Liver (tissue), 9 donors: ENCODE measurements around the gene AGTR2. TPM values are rescaled to one million over a fixed set of nuclear protein-coding genes. Genes with fewer than 3 reads are reported as not detected.
A peak's percentile ranks its signal among the peaks of the same experiment; 100 is the strongest.

ENCODE experiments used
- DNase-seq: peaks from one replicate; pipeline ENCODE4 v3.0.0-alpha.2; 2017; ENCODE audit warnings: low spot score
- H3K27ac ChIP-seq, 2 donors: one replicate each; pipeline ENCODE4 v1.7.0; 2013; ENCODE audit warnings: inconsistent platforms in 2 of 2, low read length in 2 of 2, control low read depth in 1 of 2, low read depth in 1 of 2, mild to moderate bottlenecking in 1 of 2
- H3K27me3 ChIP-seq, 4 donors: one replicate each; pipeline versions ENCODE4 v1.6.1 to v1.7.0; 2013; ENCODE audit warnings: low read length in 3 of 4, inconsistent platforms in 1 of 4, mild to moderate bottlenecking in 1 of 4, moderate library complexity in 1 of 4; ENCODE audit not compliant: control insufficient read depth in 4 of 4, insufficient read depth in 4 of 4
- H3K36me3 ChIP-seq, 4 donors: one replicate each; pipeline versions ENCODE4 v1.6.1 to v1.7.0; 2013; ENCODE audit warnings: low read length in 3 of 4, mild to moderate bottlenecking in 3 of 4, low read depth in 1 of 4, moderate library complexity in 1 of 4; ENCODE audit not compliant: control insufficient read depth in 4 of 4, insufficient read depth in 3 of 4
- H3K4me1 ChIP-seq, 4 donors: one replicate each; pipeline versions ENCODE4 v1.6.1 to v1.7.0; 2013; ENCODE audit warnings: low read length in 3 of 4, mild to moderate bottlenecking in 3 of 4, moderate library complexity in 1 of 4; ENCODE audit not compliant: control insufficient read depth in 4 of 4, insufficient read depth in 4 of 4
- H3K4me3 ChIP-seq, 3 donors: one replicate each; pipeline versions ENCODE4 v1.6.1 to v1.7.0; 2013; ENCODE audit warnings: low read length in 3 of 3, control low read depth in 1 of 3, low read depth in 1 of 3, mild to moderate bottlenecking in 1 of 3
- H3K9ac ChIP-seq, 2 donors: one replicate each; pipeline ENCODE4 v1.7.0; 2013; ENCODE audit warnings: low read length in 2 of 2, mild to moderate bottlenecking in 2 of 2, moderate library complexity in 2 of 2, control low read depth in 1 of 2, low read depth in 1 of 2
- H3K9me3 ChIP-seq, 4 donors: one replicate each; pipeline versions ENCODE4 v1.6.1 to v1.7.0; 2013; ENCODE audit warnings: low read length in 3 of 4; ENCODE audit not compliant: control insufficient read depth in 4 of 4
- CTCF ChIP-seq: fragments of 150-350 bp; IDR thresholded peaks from 2 replicates; pipeline ENCODE4 v1.5.1; 2017; ENCODE audit warnings: improper control_type of control experiment, low read depth, low read length; ENCODE audit not compliant: missing input control
- EGR1 ChIP-seq, 2 donors: IDR thresholded peaks; 2 replicates each; pipeline ENCODE4 v1.6.1; 2016 to 2018; ENCODE audit warnings: antibody characterized with exemption in 2 of 2, low read depth in 2 of 2
- GABPA ChIP-seq, 2 donors: IDR thresholded peaks in 1 of 2; conservative IDR thresholded peaks in 1 of 2; 2 replicates each; pipeline ENCODE4 v1.6.1; 2016; ENCODE audit warnings: antibody characterized with exemption in 2 of 2, mild to moderate bottlenecking in 1 of 2, moderate library complexity in 1 of 2
- HNF4A ChIP-seq, 2 donors: conservative IDR thresholded peaks; 2 replicates each; pipeline ENCODE4 v1.6.1; 2016; ENCODE audit warnings: antibody characterized with exemption in 2 of 2, mild to moderate bottlenecking in 2 of 2
- HNF4G ChIP-seq: IDR thresholded peaks from 2 replicates; pipeline ENCODE4 v1.6.1; 2016; ENCODE audit warnings: antibody characterized with exemption
- JUND ChIP-seq, 2 donors: IDR thresholded peaks; 2 replicates each; pipeline ENCODE4 v1.6.1; 2016; ENCODE audit warnings: antibody characterized with exemption in 2 of 2
- MAX ChIP-seq: IDR thresholded peaks from 2 replicates; pipeline ENCODE4 v1.6.1; 2016; ENCODE audit warnings: antibody characterized with exemption
- NR2F2 ChIP-seq: IDR thresholded peaks from 2 replicates; pipeline ENCODE4 v1.6.1; 2016; ENCODE audit warnings: antibody characterized with exemption
- RAD21 ChIP-seq, 2 donors: IDR thresholded peaks; 2 replicates each; pipeline ENCODE4 v1.6.1; 2016; ENCODE audit warnings: antibody characterized with exemption in 2 of 2, mild to moderate bottlenecking in 2 of 2
- REST ChIP-seq: IDR thresholded peaks from 2 replicates; pipeline ENCODE4 v1.6.1; 2016; ENCODE audit warnings: antibody characterized with exemption, mild to moderate bottlenecking
- WGBS: extraction: QIAGEN DNeasy Blood & Tissue Kit; methylation state at CpG from one replicate; pipeline ENCODE4 v1.1.7; 2013; 5-methylcytosine and 5-hydroxymethylcytosine counted together
- polyA plus RNA-seq, 2 donors: library from polyadenylated mRNA; stranded (reverse) in 1 of 2; unstranded in 1 of 2; fragments of 200-250 nt in 1 of 2; fragments of >200 nt in 1 of 2; fragmentation: Nextera tagmentation in 1 of 2; extraction: Ambion mirVana in 1 of 2; gene quantifications; one replicate each; pipeline versions ENCODE4 v1.2.1 to v1.2.3, GENCODE V29; 2013 to 2015
- total RNA-seq, 2 donors: library from RNA; depleted of rRNA; stranded (reverse); fragments of >200 nt; gene quantifications; one replicate each; pipeline ENCODE4 v1.2.3, GENCODE V29; 2014
- donor health status: healthy.
- donor health status: healthy.
- donor health status: healthy.
- donor health status: healthy.
- donor health status: healthy.

The AGTR2 gene
- total and polyA plus RNA-seq, 4 donors, result 0.05 TPM; not detected in 3

- H3K27ac ChIP-seq, result no peak overlapping the region
- WGBS, result 28% methylated on average over 3 of the region's 3 CpGs
- H3K27me3 ChIP-seq, result no peaks in the 10 kb centered on the region
- no peaks in the 10 kb centered on the region for H3K36me3 ChIP-seq
- no peaks in the 10 kb centered on the region for H3K4me1 ChIP-seq
- H3K4me3 ChIP-seq, result no peak overlapping the region
- TF ChIP-seq NR2F2 (no peak), CTCF (no peak), RAD21 (IDR thresholded peaks at IDR 0.05) (no peak), EGR1 (IDR thresholded peaks at IDR 0.05; ENCODE audit: low read depth in 2 of 2) (no peak), HNF4G (no peak)
- DNase-seq, result no peak
- no peak overlapping the region for H3K9ac ChIP-seq
- H3K9me3 ChIP-seq, result no peaks in the 10 kb centered on the region
Observed at GRCh38 chrX:116198235-116198634, 27.7 kb downstream of the AGTR2 start.

- Histone ChIP-seq H3K4me3 (no peak overlapping the region), H3K4me1 (no peaks in the 10 kb centered on the region), H3K27me3 (no peaks in the 10 kb centered on the region), H3K36me3 (no peaks in the 10 kb centered on the region), H3K9ac (no peak overlapping the region), H3K27ac (no peak overlapping the region), H3K9me3 (no peaks in the 10 kb centered on the region)
- DNase-seq, result no peak
- WGBS, result 68% methylated on average over 3 of the region's 3 CpGs
- TF ChIP-seq REST, result no peak
- no peak for TF ChIP-seq GABPA (IDR thresholded peaks at IDR 0.05 in 1 of 2, conservative IDR thresholded peaks at IDR 0.05 in 1 of 2)
- no peak for TF ChIP-seq JUND (IDR thresholded peaks at IDR 0.05)
- TF ChIP-seq RAD21 (IDR thresholded peaks at IDR 0.05), result peak in 1 of 2 donors; percentile 14
- TF ChIP-seq HNF4A (conservative IDR thresholded peaks at IDR 0.05), result no peak
- no peak for TF ChIP-seq MAX
- TF ChIP-seq CTCF, result no peak
- TF ChIP-seq HNF4G, result no peak
Observed at GRCh38 chrX:116198810-116199209, 28.3 kb downstream of the AGTR2 start.
